ENCODE results near the gene RFX1.
"Not testable (repeated sequence)": the region's sequence is repeated elsewhere in the genome, so short reads cannot be mapped to it uniquely, and the experiment has no call there.

RFX1 gene

GRCh38 chr19:13932911-13933393 lies 73.2 kb downstream of the RFX1 start:
- DNase-seq, result no peak

- DNase-seq, result no peak
Measured at GRCh38 chr19:13932149-13932637, 73.9 kb downstream of the RFX1 start.

GRCh38 chr19:13931391-13932148 lies 74.5 kb downstream of the RFX1 start:
- no peak for DNase-seq

GRCh38 chr19:13930402-13930801 lies 75.7 kb downstream of the RFX1 start:
- DNase-seq, result no peak

- no peak for DNase-seq
Measured at GRCh38 chr19:13929956-13930355, 76.2 kb downstream of the RFX1 start.

- DNase-seq, result no peak
Measured at GRCh38 chr19:13929340-13929739, 76.8 kb downstream of the RFX1 start.

- peak in 1 of 4 experiments; percentile 18 for DNase-seq
Measured at GRCh38 chr19:13926715-13927114, 79.4 kb downstream of the RFX1 start.

GRCh38 chr19:13926010-13926409 lies 80.1 kb downstream of the RFX1 start:
- DNase-seq, result no peak

GRCh38 chr19:13923194-13923987 lies 82.7 kb downstream of the RFX1 start:
- no peak for DNase-seq

GRCh38 chr19:13922118-13922517 lies 84.0 kb downstream of the RFX1 start:
- not testable (repeated sequence) for DNase-seq

- peak; percentile 16 to 50 (median 42) for DNase-seq
Measured at GRCh38 chr19:13920940-13921747, 85.0 kb downstream of the RFX1 start.

GRCh38 chr19:13920524-13920923 lies 85.6 kb downstream of the RFX1 start:
- DNase-seq, result no peak

GRCh38 chr19:13918726-13919411 lies 87.3 kb downstream of the RFX1 start:
- no peak for DNase-seq

GRCh38 chr19:13917888-13918406 lies 88.2 kb downstream of the RFX1 start:
- DNase-seq, result no peak

GRCh38 chr19:13914777-13915176 lies 91.3 kb downstream of the RFX1 start:
- DNase-seq, result no peak

GRCh38 chr19:13913352-13913751 lies 92.8 kb downstream of the RFX1 start:
- DNase-seq, result no peak
